Measurements from ENCODE around the gene CCKAR. TPM values are rescaled to one million over a fixed set of nuclear protein-coding genes. Genes with fewer than 3 reads are reported as not detected.

Gene CCKAR
- total and polyA plus RNA-seq, 2 experiments from 2014 or later: not detected

DNA sequence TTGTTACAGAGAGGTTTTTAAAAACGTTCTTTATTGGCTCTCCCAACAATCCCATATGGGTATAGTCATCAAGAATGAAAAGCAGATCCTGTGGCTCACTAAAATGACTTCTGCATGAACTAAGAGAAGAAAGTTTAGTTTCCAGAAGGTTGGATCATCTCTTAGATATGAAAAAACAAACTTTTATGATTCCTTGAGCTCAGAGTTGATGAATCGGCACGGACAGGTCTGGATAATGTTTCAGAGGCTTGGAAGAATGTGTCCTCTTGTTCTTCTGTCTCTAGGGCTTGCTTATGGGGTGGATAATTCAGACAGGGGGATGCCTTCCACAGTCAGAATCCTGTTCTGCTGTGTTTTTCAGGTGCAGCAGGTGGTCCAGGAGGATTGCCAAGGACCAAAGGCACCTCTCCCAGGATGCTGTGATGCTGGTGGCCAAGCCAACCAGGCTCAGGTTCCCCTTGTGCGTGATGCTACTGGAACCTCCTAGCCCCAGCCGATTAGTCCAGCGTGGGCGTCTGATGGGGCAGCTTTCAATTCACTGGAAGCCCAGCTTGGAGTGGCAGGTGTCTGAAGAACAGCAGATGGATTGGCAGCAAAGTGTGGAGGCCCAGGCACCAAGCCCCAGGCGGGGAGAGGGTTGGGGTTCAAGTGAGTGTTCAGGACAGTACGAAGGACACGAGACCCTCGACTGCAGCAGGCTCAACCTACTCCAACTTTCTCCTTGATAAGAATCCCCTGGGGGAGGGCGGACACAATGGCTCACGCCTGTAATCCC lies 30.3 kb downstream of the CCKAR start:
- Mint-ChIP-seq H3K4me1 (peaks cover 4% of the 10 kb centered on the region; the same call in 1 of the 3 replicates), H3K36me3 (ENCODE audit: low read depth) (no peaks in the 10 kb centered on the region), H3K4me3 (no peak overlapping the region), H3K9me3 (peaks cover 8% of the 10 kb centered on the region; the same call in 1 of the 3 replicates), H3K27me3 (ENCODE audit: insufficient read depth, low read depth, poor library complexity) (no peaks in the 10 kb centered on the region), H3K27ac (no peak overlapping the region)
- H3K4me1 ChIP-seq (ENCODE audit: insufficient read depth): no peaks in the 10 kb centered on the region
- ATAC-seq (no peak), DNase-seq (ENCODE audit: low spot score) (no peak)
- no peak overlapping the region for H2AFZ ChIP-seq
- no peaks in the 10 kb centered on the region for H3K9me2 ChIP-seq (ENCODE audit: insufficient read depth)
- no peaks in the 10 kb centered on the region for H3K36me3 ChIP-seq (ENCODE audit: insufficient read depth)
- no peak overlapping the region for H3K4me3 ChIP-seq
- H3K79me2 ChIP-seq (replicated peaks; ENCODE audit: insufficient read depth): no peaks in the 10 kb centered on the region
- no peak overlapping the region for H3K27ac ChIP-seq (ENCODE audit: low read depth)
- no peak overlapping the region for H3K4me2 ChIP-seq
- no peaks in the 10 kb centered on the region for H4K20me1 ChIP-seq (replicated peaks; ENCODE audit: insufficient read depth)
- no peaks in the 10 kb centered on the region for H3K27me3 ChIP-seq (ENCODE audit: insufficient read depth)
- no peaks in the 10 kb centered on the region for H3F3A ChIP-seq (replicated peaks; ENCODE audit: low read depth)
- TF ChIP-seq JUNB (IDR thresholded peaks at IDR 0.05; ENCODE audit: unreplicated experiment): no peak
- no peak for TF ChIP-seq ZNF114 (CRISPR knock-in tag; IDR thresholded peaks at IDR 0.05)
- TF ChIP-seq, protein P1, sequence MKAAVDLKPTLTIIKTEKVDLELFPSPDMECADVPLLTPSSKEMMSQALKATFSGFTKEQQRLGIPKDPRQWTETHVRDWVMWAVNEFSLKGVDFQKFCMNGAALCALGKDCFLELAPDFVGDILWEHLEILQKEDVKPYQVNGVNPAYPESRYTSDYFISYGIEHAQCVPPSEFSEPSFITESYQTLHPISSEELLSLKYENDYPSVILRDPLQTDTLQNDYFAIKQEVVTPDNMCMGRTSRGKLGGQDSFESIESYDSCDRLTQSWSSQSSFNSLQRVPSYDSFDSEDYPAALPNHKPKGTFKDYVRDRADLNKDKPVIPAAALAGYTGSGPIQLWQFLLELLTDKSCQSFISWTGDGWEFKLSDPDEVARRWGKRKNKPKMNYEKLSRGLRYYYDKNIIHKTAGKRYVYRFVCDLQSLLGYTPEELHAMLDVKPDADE (IDR thresholded peaks at IDR 0.05): no peak
- TF ChIP-seq, protein P2, sequence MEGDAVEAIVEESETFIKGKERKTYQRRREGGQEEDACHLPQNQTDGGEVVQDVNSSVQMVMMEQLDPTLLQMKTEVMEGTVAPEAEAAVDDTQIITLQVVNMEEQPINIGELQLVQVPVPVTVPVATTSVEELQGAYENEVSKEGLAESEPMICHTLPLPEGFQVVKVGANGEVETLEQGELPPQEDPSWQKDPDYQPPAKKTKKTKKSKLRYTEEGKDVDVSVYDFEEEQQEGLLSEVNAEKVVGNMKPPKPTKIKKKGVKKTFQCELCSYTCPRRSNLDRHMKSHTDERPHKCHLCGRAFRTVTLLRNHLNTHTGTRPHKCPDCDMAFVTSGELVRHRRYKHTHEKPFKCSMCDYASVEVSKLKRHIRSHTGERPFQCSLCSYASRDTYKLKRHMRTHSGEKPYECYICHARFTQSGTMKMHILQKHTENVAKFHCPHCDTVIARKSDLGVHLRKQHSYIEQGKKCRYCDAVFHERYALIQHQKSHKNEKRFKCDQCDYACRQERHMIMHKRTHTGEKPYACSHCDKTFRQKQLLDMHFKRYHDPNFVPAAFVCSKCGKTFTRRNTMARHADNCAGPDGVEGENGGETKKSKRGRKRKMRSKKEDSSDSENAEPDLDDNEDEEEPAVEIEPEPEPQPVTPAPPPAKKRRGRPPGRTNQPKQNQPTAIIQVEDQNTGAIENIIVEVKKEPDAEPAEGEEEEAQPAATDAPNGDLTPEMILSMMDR (conservative IDR thresholded peaks at IDR 0.05; ENCODE audit: low read depth in 2 of 2): no peak
- TF ChIP-seq CREB1 (CRISPR knock-in tag; IDR thresholded peaks at IDR 0.05; ENCODE audit: low read depth): no peak
- TF ChIP-seq EZH2phosphoT487 (IDR thresholded peaks at IDR 0.05; ENCODE audit: unreplicated experiment): no peak
- TF ChIP-seq EZH2 (IDR thresholded peaks at IDR 0.05; ENCODE audit: low read depth, unreplicated experiment): no peak
- no peak for TF ChIP-seq NANOG (IDR thresholded peaks at IDR 0.05; ENCODE audit: borderline replicate concordance)
- TF ChIP-seq, protein P3, sequence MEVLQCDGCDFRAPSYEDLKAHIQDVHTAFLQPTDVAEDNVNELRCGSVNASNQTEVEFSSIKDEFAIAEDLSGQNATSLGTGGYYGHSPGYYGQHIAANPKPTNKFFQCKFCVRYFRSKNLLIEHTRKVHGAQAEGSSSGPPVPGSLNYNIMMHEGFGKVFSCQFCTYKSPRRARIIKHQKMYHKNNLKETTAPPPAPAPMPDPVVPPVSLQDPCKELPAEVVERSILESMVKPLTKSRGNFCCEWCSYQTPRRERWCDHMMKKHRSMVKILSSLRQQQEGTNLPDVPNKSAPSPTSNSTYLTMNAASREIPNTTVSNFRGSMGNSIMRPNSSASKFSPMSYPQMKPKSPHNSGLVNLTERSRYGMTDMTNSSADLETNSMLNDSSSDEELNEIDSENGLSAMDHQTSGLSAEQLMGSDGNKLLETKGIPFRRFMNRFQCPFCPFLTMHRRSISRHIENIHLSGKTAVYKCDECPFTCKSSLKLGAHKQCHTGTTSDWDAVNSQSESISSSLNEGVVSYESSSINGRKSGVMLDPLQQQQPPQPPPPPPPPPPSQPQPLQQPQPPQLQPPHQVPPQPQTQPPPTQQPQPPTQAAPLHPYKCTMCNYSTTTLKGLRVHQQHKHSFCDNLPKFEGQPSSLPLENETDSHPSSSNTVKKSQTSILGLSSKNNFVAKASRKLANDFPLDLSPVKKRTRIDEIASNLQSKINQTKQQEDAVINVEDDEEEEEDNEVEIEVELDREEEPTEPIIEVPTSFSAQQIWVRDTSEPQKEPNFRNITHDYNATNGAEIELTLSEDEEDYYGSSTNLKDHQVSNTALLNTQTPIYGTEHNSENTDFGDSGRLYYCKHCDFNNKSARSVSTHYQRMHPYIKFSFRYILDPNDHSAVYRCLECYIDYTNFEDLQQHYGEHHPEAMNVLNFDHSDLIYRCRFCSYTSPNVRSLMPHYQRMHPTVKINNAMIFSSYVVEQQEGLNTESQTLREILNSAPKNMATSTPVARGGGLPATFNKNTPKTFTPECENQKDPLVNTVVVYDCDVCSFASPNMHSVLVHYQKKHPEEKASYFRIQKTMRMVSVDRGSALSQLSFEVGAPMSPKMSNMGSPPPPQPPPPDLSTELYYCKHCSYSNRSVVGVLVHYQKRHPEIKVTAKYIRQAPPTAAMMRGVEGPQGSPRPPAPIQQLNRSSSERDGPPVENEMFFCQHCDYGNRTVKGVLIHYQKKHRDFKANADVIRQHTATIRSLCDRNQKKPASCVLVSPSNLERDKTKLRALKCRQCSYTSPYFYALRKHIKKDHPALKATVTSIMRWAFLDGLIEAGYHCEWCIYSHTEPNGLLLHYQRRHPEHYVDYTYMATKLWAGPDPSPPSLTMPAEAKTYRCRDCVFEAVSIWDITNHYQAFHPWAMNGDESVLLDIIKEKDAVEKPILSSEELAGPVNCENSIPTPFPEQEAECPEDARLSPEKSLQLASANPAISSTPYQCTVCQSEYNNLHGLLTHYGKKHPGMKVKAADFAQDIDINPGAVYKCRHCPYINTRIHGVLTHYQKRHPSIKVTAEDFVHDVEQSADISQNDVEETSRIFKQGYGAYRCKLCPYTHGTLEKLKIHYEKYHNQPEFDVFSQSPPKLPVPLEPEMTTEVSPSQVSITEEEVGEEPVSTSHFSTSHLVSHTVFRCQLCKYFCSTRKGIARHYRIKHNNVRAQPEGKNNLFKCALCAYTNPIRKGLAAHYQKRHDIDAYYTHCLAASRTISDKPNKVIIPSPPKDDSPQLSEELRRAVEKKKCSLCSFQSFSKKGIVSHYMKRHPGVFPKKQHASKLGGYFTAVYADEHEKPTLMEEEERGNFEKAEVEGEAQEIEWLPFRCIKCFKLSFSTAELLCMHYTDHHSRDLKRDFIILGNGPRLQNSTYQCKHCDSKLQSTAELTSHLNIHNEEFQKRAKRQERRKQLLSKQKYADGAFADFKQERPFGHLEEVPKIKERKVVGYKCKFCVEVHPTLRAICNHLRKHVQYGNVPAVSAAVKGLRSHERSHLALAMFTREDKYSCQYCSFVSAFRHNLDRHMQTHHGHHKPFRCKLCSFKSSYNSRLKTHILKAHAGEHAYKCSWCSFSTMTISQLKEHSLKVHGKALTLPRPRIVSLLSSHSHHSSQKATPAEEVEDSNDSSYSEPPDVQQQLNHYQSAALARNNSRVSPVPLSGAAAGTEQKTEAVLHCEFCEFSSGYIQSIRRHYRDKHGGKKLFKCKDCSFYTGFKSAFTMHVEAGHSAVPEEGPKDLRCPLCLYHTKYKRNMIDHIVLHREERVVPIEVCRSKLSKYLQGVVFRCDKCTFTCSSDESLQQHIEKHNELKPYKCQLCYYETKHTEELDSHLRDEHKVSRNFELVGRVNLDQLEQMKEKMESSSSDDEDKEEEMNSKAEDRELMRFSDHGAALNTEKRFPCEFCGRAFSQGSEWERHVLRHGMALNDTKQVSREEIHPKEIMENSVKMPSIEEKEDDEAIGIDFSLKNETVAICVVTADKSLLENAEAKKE (CRISPR knock-in tag; IDR thresholded peaks at IDR 0.05): no peak
- TF ChIP-seq ZNF331 (CRISPR knock-in tag; IDR thresholded peaks at IDR 0.05; ENCODE audit: low read depth): no peak
